Fibroblast of mammary gland (primary cell): ENCODE measurements around the gene COPS3.
"Not testable (repeated sequence)": the region's sequence is repeated elsewhere in the genome, so short reads cannot be mapped to it uniquely, and the experiment has no call there.

Experiments used
- DNase-seq: peaks from one replicate; pipeline ENCODE4 v3.0.0-alpha.2; 2010; ENCODE audit warnings: low read depth
- H3K4me3 ChIP-seq: 2 replicates; pipeline ENCODE4 v1.5.1; 2011; ENCODE audit warnings: low read depth, mild to moderate bottlenecking, low read length, moderate library complexity; ENCODE audit not compliant: control insufficient read depth
- CTCF ChIP-seq: conservative IDR thresholded peaks from 2 replicates; pipeline ENCODE4 v1.5.1; 2011; ENCODE audit warnings: low read depth, low read length, inconsistent platforms; ENCODE audit not compliant: control insufficient read depth, insufficient read depth

COPS3 gene

DNA sequence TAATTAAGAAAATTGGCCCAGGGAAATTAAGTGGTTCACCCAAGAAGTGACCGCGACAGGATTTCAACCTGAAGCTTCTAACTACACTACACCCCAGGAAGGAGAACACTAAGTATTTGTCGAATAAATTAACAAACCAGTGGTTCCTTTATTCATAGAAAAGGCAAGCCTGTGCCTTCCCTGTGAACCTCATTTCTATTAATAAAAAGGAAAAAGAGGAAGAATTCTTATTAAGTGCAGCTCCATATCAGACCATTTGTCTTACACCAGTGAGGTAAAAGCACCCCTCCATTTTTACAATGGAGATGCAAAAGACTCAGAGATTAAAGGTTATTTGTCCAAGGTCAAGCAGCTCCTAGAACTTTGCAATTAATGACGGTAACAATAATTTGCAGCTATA lies 1.7 kb downstream of the COPS3 start:
- DNase-seq = no peak
- H3K4me3 ChIP-seq = no peak overlapping the region
- TF ChIP-seq CTCF = no peak

GRCh38 chr17:17277431-17277830 lies 3.6 kb downstream of the COPS3 start:
- DNase-seq, H3K4me3 ChIP-seq: not testable (repeated sequence)

DNA sequence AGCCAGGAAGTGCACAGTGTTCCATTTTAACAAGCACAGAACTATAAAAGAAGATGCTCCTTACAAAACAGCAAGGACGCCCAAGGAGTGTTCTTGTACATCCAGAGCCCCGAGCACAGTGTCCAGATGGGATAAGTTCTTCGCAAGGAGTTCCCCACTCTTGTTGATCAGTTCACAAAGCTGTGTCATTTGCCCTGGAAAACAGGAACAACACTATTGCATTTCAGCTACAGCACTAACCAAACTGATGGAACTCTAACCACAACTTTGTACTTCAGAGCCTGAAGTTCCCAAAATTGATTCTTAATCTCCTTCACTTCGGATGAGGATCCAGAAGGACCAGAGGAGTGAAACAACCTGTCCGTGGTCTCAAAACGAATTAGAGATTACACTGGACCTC lies 5.1 kb downstream of the COPS3 start:
- TF ChIP-seq CTCF = no peak
- no peak overlapping the region for H3K4me3 ChIP-seq
- DNase-seq = no peak

- no peak overlapping the region for H3K4me3 ChIP-seq
- DNase-seq = peak; percentile 13
- TF ChIP-seq CTCF = peak; percentile 25
These were observed 10.9 kb downstream of the COPS3 start for GRCh38 chr17:17269926-17270773.

DNA sequence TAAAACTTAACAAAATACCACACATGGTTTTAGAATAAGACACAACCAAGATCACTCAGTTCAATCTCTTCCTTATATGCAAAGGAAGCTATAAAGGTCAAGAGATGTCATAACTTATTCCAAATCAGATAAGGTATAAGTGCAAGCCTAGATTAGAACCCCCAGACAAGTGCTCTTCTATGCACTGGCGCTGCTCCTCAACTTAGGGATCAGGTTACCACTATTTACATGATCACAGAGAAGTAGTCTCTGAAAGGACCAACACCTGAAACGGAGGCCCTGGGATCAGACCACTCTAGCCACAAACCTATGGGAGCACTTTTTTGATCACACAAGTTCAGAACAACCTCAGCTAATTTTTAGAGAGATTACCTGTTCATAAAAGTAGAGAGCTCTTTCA lies 16.6 kb downstream of the COPS3 start:
- no peak for DNase-seq
- H3K4me3 ChIP-seq = no peak overlapping the region
- no peak for TF ChIP-seq CTCF

DNA sequence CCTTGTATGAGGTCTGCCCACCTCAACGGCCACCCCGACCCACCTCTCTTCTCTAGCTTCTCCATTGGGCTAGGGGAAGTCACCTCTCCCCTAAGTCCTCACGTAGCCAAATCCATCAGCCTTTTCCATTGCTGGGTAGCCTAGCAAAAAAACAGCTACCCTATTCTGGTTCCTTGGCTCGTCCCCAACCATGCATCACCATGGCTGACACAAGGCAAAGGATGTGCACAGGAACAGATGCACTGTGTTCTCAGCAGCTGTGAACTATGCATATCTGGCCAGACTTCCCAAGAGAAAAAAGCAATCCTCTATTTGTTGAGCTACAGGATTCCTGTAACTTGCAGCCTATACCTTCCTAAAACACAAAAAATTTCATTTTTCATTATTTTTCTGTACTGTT lies 22.0 kb downstream of the COPS3 start:
- no peak for TF ChIP-seq CTCF
- no peak overlapping the region for H3K4me3 ChIP-seq
- DNase-seq = no peak

- H3K4me3 ChIP-seq = no peak overlapping the region
- DNase-seq = no peak
- no peak for TF ChIP-seq CTCF
These were observed 23.0 kb downstream of the COPS3 start for GRCh38 chr17:17258011-17258410.
